Measurements from ENCODE around the gene SLC24A4.

The SLC24A4 gene

GRCh38 chr14:92404938-92405337 lies 82.0 kb downstream of the SLC24A4 start:
- FAIRE-seq: no peak

DNA sequence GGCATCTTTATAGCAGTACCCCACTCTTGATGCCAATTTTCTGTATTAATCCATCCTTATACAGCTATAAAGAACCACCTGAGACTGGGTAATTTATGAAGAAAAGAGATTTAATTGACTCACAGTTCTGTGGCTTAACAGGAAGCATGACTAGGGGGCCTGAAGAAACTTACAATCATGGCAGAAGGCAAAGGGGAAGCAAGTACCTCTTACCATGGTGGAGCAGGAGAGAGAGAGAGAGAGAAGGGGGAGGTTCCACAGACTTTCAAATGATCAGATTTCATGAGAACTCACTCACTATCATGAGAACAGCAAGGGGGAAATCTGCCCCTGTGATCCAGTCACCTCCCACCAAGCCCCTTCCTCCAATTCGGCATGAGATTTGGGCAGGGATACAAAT lies 84.4 kb downstream of the SLC24A4 start:
- no peak for FAIRE-seq

GRCh38 chr14:92409043-92409442 lies 86.1 kb downstream of the SLC24A4 start:
- no peak for FAIRE-seq

DNA sequence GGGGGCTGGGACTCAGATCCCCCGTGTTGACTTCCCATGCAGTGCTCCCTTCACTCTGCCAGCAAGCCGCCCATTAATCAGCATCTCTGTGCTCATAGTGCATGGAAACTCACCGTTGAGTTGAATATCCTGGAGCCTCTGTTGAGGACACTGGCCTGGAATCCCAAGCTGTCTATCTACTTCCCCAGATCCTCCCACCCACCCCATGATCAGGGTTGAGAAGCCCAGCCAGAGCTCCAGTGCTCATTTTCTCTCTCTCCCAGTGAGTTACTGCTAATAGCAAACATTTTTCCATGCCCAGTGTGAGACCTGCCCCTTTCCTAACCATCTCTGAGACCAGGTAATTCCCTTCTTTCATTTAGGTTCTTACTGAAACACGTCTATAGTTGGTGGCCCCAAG lies 88.2 kb downstream of the SLC24A4 start:
- no peak for FAIRE-seq

DNA sequence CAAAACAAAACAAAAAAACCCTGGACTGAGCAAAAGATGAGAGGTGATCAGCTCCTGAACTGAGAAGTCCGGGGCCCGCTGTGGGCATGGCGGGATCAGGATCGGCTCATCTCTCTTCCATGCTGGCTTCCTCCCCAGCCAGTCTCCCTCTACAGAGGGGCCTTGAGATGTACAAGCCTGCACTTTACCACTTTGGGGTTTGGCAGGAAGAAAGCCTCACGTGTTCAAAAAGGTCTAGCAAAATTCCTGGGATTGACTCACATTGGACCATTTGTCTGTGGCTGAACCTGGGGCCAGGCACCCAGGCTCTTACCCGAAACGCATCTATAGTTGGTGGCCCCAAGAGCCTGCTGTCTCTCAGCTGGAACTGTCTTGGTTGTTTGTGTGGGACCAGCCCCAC lies 89.0 kb downstream of the SLC24A4 start:
- FAIRE-seq: no peak

DNA sequence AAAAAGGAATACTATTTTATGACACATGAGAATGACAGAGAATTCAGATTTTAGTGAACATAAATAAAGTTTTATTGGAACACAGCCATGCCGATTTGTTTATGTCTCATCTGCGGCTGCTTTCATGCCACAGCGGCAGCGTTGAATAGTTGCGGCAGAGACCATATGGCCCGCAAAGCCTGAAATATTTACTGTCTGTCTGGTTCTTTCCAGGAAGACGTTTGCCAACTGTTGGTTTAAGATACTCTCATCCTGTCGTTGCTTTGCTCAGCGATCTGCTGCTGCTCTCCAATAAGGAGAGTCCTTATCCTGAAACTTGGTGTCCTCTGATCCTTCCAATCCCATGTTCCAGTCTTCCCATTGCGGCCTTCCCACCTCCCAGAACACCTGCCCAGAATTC lies 89.9 kb downstream of the SLC24A4 start:
- FAIRE-seq: no peak

DNA sequence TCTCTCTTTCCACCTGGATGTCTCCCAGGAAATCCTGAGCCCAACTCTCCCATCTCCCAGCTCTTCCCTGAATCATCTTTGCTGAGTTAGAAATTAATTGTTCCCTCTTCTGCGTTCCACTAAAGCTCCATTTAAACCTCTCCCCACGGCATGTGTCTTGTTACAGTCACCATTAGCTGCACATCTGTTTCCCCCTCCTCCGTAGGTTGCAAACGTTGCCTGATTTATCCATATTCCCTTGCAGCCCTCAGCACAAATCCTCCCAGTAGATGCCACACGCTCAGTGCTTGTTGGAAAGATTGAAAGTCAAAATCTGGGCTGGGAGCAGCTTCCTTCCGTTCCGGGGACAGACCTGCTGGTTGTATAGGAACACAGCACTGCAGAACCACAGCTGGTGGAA lies 90.4 kb downstream of the SLC24A4 start:
- no peak for FAIRE-seq

- FAIRE-seq: no peak
These were observed 91.9 kb downstream of the SLC24A4 start for GRCh38 chr14:92414690-92415445.

- no peak for FAIRE-seq
These were observed 93.0 kb downstream of the SLC24A4 start for GRCh38 chr14:92415969-92416368.

DNA sequence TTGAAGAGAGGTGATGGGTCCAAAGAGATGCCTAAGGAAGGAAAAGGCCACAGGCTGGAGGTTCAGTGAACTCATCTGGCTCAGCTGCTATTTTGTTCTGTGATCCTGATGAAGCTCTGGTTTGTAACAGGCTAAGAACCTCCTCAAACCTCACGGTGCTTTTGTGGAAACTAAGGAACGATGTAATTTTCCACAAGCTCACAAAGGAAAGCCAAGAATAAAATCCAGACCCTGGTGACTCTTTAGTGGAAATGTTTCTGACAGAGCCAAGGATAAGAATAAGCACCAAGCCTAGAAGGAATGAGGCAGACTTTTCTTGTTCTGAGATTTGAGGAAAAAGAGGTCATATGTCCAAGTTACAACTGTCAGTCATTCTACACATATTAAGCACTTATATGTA lies 93.6 kb downstream of the SLC24A4 start:
- FAIRE-seq: no peak

GRCh38 chr14:92417759-92418158 lies 94.8 kb downstream of the SLC24A4 start:
- FAIRE-seq: no peak

DNA sequence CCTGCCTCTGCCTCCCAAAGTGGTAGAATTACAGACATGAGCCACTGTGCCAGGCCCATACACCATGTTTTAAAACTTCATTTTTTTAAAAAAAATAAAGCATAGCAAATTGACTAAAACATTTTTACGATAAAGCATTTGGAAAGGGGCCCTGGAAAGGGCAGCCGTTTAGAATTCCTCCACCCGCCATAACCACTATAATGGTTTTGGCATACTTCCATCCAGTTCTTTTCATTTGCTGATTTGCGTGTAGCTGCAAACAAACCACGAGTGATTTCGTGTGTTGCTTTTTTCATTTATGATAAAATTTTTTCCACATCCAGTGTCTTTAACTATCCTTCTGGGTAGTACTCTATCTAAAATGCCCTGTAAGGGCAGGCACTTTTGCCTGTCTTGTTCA lies 98.8 kb downstream of the SLC24A4 start:
- no peak for FAIRE-seq

DNA sequence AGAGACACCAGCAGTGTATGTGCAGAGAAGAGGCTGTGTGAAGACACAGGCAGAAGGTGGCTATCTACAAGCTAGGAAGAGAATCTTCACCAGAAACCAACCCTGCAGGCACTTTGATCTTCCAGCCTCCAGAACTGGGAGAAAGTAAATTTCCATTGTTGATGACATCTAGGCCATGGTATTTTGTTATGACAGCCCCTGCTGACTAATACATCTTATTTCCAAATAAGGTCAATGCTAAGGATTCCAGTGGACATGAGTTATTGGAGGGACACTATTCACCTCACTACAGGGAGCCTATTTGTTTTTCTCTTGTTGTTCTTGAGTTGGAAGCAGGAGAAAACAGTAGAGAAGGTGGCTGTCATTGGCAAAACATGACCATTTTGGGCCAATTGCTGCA lies 102.1 kb downstream of the SLC24A4 start:
- no peak for FAIRE-seq

GRCh38 chr14:92426237-92426636 lies 103.3 kb downstream of the SLC24A4 start:
- FAIRE-seq: no peak

- FAIRE-seq: no peak
These were observed 104.1 kb downstream of the SLC24A4 start for GRCh38 chr14:92427096-92427495.

GRCh38 chr14:92430686-92431085 lies 107.7 kb downstream of the SLC24A4 start:
- no peak for FAIRE-seq

DNA sequence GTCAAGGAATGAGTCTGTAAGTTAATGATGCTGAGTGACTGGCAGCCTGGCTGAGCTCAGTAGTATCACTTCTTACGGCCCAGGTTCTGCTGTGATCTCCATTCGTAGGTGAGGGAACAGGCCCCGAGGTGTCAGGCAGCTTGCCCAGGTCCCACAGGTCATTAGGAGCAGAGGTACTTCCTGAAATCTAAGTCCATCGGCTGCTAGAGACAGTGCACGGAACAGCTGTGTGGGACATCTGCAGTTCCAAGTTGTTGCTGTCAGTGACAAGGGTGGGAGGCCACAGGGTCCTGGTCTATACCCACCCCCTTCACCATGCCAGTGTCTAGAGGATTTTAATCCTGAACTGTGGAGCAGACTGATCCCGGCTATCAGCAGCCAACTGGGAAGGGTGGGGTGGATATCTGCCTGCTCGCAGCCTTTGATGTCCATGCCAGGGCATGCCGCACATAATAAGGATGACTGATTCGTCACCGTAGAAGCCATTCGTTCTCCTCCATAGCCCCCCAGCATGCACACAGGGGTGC lies 108.3 kb downstream of the SLC24A4 start:
- FAIRE-seq: no peak

DNA sequence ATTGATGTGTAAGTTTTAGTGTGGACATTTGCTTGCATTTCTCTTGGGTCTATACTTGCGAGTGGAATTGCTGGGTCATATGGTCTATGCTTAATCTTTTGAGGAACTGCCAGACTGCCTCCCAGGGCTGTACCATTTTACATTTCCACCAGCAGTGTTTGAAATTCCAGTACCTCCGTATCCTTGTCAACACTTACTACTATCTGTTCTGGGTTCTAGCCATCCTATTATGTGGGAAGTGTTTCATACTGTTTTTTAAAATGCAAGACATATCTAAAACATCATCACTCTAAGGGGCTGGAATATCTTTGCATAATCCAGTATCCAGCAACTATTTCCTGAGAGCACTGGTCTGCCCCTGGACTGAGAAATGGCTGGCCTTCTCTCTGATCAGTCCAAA lies 110.4 kb downstream of the SLC24A4 start:
- FAIRE-seq: no peak

GRCh38 chr14:92435154-92435553 lies 112.2 kb downstream of the SLC24A4 start:
- no peak for FAIRE-seq

- FAIRE-seq: no peak
These were observed 113.3 kb downstream of the SLC24A4 start for GRCh38 chr14:92436115-92436776.

- FAIRE-seq: no peak
These were observed 114.3 kb downstream of the SLC24A4 start for GRCh38 chr14:92437309-92437708.

GRCh38 chr14:92437729-92438285 lies 114.8 kb downstream of the SLC24A4 start:
- no peak for FAIRE-seq

- FAIRE-seq: no peak
These were observed 116.8 kb downstream of the SLC24A4 start for GRCh38 chr14:92439537-92440344.
